Esophagus (tissue), 2 donors: ENCODE results near the gene MARCO. TPM values are rescaled to one million over a fixed set of nuclear protein-coding genes. Genes with fewer than 3 reads are reported as not detected.

Experiments
- H3K27ac ChIP-seq, 2 donors: one replicate each; pipeline ENCODE4 v1.5.1; 2013; ENCODE audit warnings: low read depth in 2 of 2, mild to moderate bottlenecking in 2 of 2, inconsistent platforms in 1 of 2, low read length in 1 of 2, moderate library complexity in 1 of 2
- H3K27me3 ChIP-seq, 2 donors: one replicate each; pipeline ENCODE4 v1.6.1; 2013; ENCODE audit warnings: low read length in 2 of 2, control low read depth in 1 of 2, mild to moderate bottlenecking in 1 of 2; ENCODE audit not compliant: insufficient read depth in 2 of 2, control insufficient read depth in 1 of 2
- H3K36me3 ChIP-seq, 2 donors: one replicate each; pipeline ENCODE4 v1.6.1; 2013; ENCODE audit warnings: low read length in 1 of 2; ENCODE audit not compliant: control insufficient read depth in 2 of 2, insufficient read depth in 2 of 2
- H3K4me1 ChIP-seq, 2 donors: one replicate each; pipeline ENCODE4 v1.6.1; 2013; ENCODE audit warnings: low read length in 1 of 2; ENCODE audit not compliant: control insufficient read depth in 2 of 2, insufficient read depth in 2 of 2
- H3K4me3 ChIP-seq, 2 donors: one replicate each; pipeline ENCODE4 v1.5.1; 2013; ENCODE audit warnings: low read length in 2 of 2, mild to moderate bottlenecking in 2 of 2, low read depth in 1 of 2, moderate library complexity in 1 of 2
- H3K9me3 ChIP-seq, 2 donors: one replicate each; pipeline ENCODE4 v1.6.1; 2013; ENCODE audit warnings: mild to moderate bottlenecking in 2 of 2, low read depth in 1 of 2, low read length in 1 of 2, moderate library complexity in 1 of 2; ENCODE audit not compliant: control insufficient read depth in 2 of 2, insufficient read depth in 1 of 2
- WGBS, 2 donors: extraction: QIAGEN DNeasy Blood & Tissue Kit; methylation state at CpG; one replicate each; pipeline ENCODE4 v1.1.7; 2013; 5-methylcytosine and 5-hydroxymethylcytosine counted together
- polyA plus RNA-seq, 2 donors: library from polyadenylated mRNA; stranded (reverse); fragments of 200-250 nt; gene quantifications; one replicate each; pipeline ENCODE4 v1.2.3, GENCODE V29; 2013
- donor health status: healthy with polysubstance abuse.
- donor health status: Bipolar disorder and iron deficiency.

Gene MARCO
- polyA plus RNA-seq, 2 donors = 0.18 to 1.9 TPM

DNA sequence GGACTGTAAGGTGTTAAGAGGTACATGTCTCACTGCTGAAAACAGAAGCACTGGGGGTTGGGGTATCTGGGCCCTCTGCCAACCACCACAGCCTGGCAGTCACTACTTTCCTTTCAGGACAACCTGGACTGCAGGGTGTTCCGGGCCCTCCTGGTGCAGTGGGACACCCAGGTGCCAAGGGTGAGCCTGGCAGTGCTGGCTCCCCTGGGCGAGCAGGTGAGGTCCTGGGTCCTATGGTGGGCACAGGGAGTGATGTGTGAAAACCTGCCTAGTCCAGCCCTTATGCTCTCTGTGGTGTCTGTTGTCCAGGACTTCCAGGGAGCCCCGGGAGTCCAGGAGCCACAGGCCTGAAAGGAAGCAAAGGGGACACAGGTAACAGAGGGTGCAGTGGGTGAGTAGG is 40.0 kb downstream of the MARCO start:
- Histone ChIP-seq H3K27ac (no peak overlapping the region), H3K9me3 (peaks cover 0 to 3% of the 10 kb centered on the region in 2 donors), H3K4me1 (no peaks in the 10 kb centered on the region), H3K4me3 (no peak overlapping the region), H3K27me3 (no peaks in the 10 kb centered on the region), H3K36me3 (no peaks in the 10 kb centered on the region)
- WGBS, 2 donors = 60 to 77% methylated on average over 3 of the region's 3 CpGs

DNA sequence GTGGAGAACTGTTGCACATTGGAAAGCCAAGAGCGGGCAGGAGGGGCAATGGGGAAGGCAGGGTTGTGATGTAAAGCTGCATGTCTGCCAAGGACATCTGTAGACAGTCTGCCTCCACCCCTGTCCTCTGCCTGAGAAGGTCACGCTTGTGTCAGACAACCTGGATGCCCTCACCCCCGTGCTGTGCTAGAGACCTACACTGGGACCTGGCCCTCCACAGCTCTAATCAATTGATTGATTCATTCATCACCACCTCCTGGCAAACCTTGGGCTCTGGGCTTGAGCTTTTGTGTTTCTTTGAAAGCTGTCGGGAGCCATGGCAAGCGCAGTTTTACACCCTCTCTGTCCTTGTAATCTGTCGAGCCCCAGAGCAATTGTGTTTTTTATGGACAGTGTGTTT is 41.1 kb downstream of the MARCO start:
- Histone ChIP-seq H3K4me1 (no peaks in the 10 kb centered on the region), H3K36me3 (no peaks in the 10 kb centered on the region), H3K27ac (no peak overlapping the region), H3K4me3 (no peak overlapping the region), H3K27me3 (no peaks in the 10 kb centered on the region), H3K9me3 (no peaks in the 10 kb centered on the region)
- WGBS, 2 donors = 65 to 77% methylated on average over 6 of the region's 6 CpGs

DNA sequence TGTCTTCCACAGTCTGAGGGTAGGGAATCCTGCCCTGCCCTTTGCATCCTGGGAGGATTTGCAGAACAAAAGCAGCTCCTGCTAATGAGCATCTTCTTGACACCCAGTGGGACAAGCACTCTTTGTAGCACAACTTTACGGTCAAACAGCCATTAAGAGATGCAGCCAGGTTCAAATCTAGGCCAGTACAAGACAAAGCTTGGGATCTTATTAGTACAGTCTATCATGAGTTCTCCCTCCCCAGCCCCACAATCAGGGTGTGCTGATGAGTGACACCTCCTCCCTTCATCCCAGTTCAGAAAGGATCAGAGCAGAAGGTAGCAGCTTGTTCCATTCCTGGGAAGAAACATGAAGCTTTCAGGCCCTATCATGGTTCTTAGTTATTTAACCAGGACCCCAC is 41.9 kb downstream of the MARCO start:
- whole genome bisulfite sequencing, 2 donors = 70 to 91% methylated on average over 1 of the region's 1 CpG
- Histone ChIP-seq H3K4me3 (no peak overlapping the region), H3K4me1 (no peaks in the 10 kb centered on the region), H3K27me3 (no peaks in the 10 kb centered on the region), H3K36me3 (no peaks in the 10 kb centered on the region), H3K27ac (no peak overlapping the region), H3K9me3 (no peaks in the 10 kb centered on the region)

DNA sequence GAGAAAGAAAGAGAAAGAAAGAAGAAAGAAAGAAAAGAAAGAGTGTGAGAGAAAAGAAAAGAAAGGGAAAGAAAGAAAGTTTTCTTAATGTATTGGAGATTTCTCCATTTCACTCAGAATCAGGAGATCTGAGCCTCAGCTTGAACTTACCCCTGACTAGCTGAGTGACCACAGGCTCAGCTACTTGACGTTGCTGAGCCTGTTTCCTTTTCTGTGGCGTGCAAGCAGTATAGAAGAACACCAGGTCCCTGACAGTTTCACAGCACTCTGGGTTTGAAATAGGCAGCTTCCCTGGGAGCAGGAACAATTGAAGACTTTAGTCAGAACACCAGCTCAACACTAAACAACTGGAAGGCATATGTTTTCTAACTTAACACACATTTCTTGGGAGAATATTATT is 44.7 kb downstream of the MARCO start:
- no peak overlapping the region for H3K27ac ChIP-seq
- no peaks in the 10 kb centered on the region for H3K9me3 ChIP-seq
- WGBS, 2 donors = 5 to 29% methylated on average over 2 of the region's 2 CpGs
- H3K36me3 ChIP-seq = no peaks in the 10 kb centered on the region
- no peaks in the 10 kb centered on the region for H3K4me1 ChIP-seq
- no peak overlapping the region for H3K4me3 ChIP-seq
- no peaks in the 10 kb centered on the region for H3K27me3 ChIP-seq

DNA sequence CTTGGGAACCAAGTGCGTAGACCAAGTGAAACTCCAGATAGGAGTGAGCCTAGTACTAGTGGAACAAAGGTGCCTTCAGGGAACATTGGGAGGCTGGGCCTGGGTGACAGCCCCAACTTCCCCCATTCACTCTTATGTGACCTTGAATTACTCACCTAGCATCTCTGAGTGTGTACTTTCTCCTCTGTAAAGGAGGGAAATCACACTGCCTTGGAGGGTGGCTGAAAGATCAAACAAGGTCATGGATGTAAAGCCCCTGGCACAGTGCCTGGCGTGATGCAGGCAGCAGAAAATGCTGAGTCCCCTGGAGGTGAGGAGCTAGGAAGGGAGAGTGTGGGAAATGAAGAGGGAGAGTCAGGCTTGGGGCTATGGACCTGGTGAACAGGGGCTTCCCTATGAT is 45.9 kb downstream of the MARCO start:
- H3K27ac ChIP-seq = no peak overlapping the region
- no peaks in the 10 kb centered on the region for H3K4me1 ChIP-seq
- no peaks in the 10 kb centered on the region for H3K27me3 ChIP-seq
- no peaks in the 10 kb centered on the region for H3K9me3 ChIP-seq
- no peaks in the 10 kb centered on the region for H3K36me3 ChIP-seq
- no peak overlapping the region for H3K4me3 ChIP-seq
- 65 to 66% methylated on average over 2 of the region's 2 CpGs for WGBS, 2 donors

DNA sequence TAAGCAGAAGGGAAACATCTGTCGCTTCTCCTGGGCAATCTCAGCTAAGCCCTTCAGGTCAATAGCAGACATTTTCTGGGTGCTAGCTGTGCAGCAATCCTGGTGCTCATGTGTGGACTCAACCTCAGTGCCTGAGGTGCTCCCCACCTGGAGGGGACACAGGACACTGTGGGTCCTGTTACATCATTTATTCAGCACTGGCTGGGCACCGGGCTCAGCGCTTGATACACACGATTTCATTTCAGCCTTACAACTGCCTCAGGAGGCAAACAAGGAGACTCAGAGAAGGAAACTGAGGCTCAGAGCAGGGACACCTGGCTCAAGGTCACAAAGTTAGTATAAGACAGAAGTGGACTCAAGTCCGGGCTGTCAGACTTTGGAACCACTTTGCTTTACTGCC is 46.7 kb downstream of the MARCO start:
- H3K27me3 ChIP-seq = no peaks in the 10 kb centered on the region
- H3K9me3 ChIP-seq = no peaks in the 10 kb centered on the region
- H3K4me3 ChIP-seq = no peak overlapping the region
- no peaks in the 10 kb centered on the region for H3K4me1 ChIP-seq
- H3K36me3 ChIP-seq = no peaks in the 10 kb centered on the region
- H3K27ac ChIP-seq = no peak overlapping the region
- WGBS, 2 donors = 93 to 94% methylated on average over 5 of the region's 5 CpGs

DNA sequence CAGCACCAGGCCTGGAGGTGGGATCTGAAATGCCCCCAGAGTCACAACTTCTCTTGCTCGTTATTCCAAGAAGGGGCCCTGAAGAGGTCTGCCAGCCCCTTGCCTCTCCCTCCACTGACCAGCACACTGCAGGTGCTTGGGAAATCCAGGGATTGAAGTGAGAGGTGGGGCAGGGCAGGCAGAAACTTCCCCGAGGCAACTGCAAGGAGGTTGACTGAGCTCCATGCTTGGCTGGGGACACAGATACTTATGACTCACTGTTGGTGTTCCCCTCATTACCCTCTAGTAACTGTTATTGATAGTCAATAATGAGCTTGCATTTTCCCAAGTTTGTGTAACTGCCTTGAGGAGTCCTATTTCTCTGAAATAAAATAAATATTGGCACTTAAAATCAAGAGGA is 47.5 kb downstream of the MARCO start:
- Histone ChIP-seq H3K27me3 (no peaks in the 10 kb centered on the region), H3K4me3 (no peak overlapping the region), H3K4me1 (no peaks in the 10 kb centered on the region), H3K36me3 (no peaks in the 10 kb centered on the region), H3K9me3 (no peaks in the 10 kb centered on the region), H3K27ac (no peak overlapping the region)
- WGBS, 2 donors = 24 to 27% methylated on average over 2 of the region's 2 CpGs

DNA sequence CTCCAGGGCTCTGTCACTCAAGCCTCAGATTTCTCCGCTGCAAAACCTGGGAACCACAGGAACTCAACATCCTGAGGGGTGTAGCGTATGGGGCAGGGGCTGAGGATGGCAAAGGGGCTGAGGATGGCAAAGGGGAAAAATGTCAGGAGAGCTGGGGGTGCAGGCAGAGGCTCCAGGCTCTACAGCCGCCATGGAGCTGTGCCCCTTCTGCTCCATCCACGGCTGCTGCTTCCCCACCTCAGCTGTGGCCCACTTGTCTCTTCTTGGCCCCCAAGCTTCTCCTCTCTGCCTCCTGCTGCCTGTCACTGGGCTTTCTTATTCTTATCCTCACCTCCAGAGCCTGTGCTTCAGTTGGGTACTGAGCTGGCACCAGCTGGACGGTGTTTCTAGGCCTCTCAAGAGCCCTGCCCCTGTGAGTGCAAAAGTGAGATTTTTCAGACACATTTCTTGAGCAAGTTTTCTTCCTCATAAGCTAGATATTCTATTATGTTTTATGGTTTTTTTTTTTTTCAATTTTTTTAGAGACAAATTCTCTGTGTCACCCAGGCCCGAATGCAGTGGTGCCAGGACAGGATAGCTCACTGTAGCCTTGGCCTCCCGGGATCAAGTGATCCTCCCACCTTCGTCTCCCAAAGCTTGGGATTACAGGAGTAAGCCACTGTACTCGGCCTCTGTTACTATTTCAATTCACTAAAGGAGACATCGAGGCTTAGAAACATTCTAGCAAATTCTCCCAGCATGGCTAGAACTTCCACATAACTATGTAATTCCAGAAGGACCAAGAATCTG is 49.0 kb downstream of the MARCO start:
- H3K9me3 ChIP-seq = no peaks in the 10 kb centered on the region
- no peaks in the 10 kb centered on the region for H3K27me3 ChIP-seq
- no peak overlapping the region for H3K27ac ChIP-seq
- no peaks in the 10 kb centered on the region for H3K36me3 ChIP-seq
- 79 to 82% methylated on average over 9 to 10 of the region's 10 CpGs for WGBS, 2 donors
- H3K4me1 ChIP-seq = no peaks in the 10 kb centered on the region
- H3K4me3 ChIP-seq = no peak overlapping the region

DNA sequence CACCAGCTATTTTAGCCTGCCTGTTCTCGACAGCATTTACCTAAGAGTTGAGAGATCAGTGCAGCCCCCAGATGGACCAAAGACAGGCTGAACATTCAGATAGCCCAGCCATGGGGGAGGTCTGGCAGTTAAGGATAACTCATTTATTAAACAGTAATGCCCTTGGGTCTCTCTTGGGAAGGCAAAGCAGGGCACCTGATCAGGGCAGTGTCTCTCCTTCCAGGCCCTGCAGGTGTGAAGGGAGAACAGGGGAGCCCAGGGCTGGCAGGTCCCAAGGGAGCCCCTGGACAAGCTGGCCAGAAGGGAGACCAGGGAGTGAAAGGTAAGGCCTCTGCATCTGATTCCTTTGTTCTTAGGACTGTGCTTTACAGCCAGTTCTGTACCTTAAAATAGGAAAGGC is 49.6 kb downstream of the MARCO start:
- WGBS, 2 donors = 83 to 89% methylated on average over 1 of the region's 1 CpG
- no peaks in the 10 kb centered on the region for H3K4me1 ChIP-seq
- no peak overlapping the region for H3K27ac ChIP-seq
- no peaks in the 10 kb centered on the region for H3K36me3 ChIP-seq
- no peak overlapping the region for H3K4me3 ChIP-seq
- H3K27me3 ChIP-seq = no peaks in the 10 kb centered on the region
- H3K9me3 ChIP-seq = no peaks in the 10 kb centered on the region

DNA sequence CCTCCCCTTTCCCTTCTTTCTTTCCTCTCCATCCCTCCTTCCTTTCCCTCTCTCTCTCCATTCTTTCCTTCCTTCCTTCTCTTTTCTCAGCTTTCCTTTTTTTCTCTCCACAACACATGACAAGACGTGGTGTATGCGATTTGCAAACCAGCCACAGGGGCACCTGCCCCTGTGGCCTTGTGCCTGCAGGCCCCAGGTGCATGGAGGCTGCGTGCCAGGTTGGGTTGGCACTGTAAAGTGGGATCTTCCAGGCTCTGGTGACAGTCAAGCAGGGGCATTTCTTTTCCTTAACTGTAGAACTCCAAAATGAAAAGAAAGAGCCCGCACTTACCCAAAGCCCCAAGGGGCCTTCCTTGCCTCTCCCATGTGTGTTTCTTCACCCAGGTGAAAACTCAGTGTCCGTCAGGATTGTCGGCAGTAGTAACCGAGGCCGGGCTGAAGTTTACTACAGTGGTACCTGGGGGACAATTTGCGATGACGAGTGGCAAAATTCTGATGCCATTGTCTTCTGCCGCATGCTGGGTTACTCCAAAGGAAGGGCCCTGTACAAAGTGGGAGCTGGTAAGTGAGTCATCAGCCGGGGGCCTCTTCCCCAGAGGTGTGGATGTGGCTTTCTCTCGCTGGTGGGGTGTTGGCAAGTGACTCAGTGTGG is 50.9 kb downstream of the MARCO start:
- Histone ChIP-seq H3K36me3 (no peaks in the 10 kb centered on the region), H3K4me3 (no peak overlapping the region), H3K27me3 (no peaks in the 10 kb centered on the region), H3K27ac (no peak overlapping the region), H3K4me1 (no peaks in the 10 kb centered on the region), H3K9me3 (no peaks in the 10 kb centered on the region)
- WGBS, 2 donors = 61 to 74% methylated on average over 13 of the region's 13 CpGs
